Measurements from ENCODE around the gene TRAPPC11.

- TF ChIP-seq, protein P1, sequence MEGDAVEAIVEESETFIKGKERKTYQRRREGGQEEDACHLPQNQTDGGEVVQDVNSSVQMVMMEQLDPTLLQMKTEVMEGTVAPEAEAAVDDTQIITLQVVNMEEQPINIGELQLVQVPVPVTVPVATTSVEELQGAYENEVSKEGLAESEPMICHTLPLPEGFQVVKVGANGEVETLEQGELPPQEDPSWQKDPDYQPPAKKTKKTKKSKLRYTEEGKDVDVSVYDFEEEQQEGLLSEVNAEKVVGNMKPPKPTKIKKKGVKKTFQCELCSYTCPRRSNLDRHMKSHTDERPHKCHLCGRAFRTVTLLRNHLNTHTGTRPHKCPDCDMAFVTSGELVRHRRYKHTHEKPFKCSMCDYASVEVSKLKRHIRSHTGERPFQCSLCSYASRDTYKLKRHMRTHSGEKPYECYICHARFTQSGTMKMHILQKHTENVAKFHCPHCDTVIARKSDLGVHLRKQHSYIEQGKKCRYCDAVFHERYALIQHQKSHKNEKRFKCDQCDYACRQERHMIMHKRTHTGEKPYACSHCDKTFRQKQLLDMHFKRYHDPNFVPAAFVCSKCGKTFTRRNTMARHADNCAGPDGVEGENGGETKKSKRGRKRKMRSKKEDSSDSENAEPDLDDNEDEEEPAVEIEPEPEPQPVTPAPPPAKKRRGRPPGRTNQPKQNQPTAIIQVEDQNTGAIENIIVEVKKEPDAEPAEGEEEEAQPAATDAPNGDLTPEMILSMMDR (IDR thresholded peaks at IDR 0.05), result no peak
- TF ChIP-seq POLR2A (IDR thresholded peaks at IDR 0.05), result no peak
These were observed 598 bp upstream of the TRAPPC11 start for GRCh38 chr4:183658362-183659028.
